Measurements from ENCODE around the gene SEMA3D.

The SEMA3D gene

GRCh38 chr7:85119934-85120333, 66.9 kb downstream of the SEMA3D start:
- DNase-seq: no peak

GRCh38 chr7:85115862-85116261, 71.0 kb downstream of the SEMA3D start:
- no peak for DNase-seq

- DNase-seq: no peak
Observed at GRCh38 chr7:85115006-85115405, 71.8 kb downstream of the SEMA3D start.

GRCh38 chr7:85114342-85114741, 72.5 kb downstream of the SEMA3D start:
- DNase-seq: no peak

- no peak for DNase-seq
Observed at GRCh38 chr7:85111761-85112160, 75.1 kb downstream of the SEMA3D start.

- DNase-seq: no peak
Observed at GRCh38 chr7:85106719-85107118, 80.1 kb downstream of the SEMA3D start.

GRCh38 chr7:85104432-85105205, 82.2 kb downstream of the SEMA3D start:
- no peak for DNase-seq

GRCh38 chr7:85103962-85104361, 82.9 kb downstream of the SEMA3D start:
- no peak for DNase-seq

GRCh38 chr7:85103357-85103756, 83.5 kb downstream of the SEMA3D start:
- no peak for DNase-seq

GRCh38 chr7:85102813-85103350, 84.0 kb downstream of the SEMA3D start:
- no peak for DNase-seq

GRCh38 chr7:85101347-85101746, 85.5 kb downstream of the SEMA3D start:
- no peak for DNase-seq

- DNase-seq: no peak
Observed at GRCh38 chr7:85097844-85098243, 89.0 kb downstream of the SEMA3D start.

- no peak for DNase-seq
Observed at GRCh38 chr7:85095806-85096205, 91.0 kb downstream of the SEMA3D start.

- DNase-seq: no peak
Observed at GRCh38 chr7:85095366-85095765, 91.5 kb downstream of the SEMA3D start.

- no peak for DNase-seq
Observed at GRCh38 chr7:85094046-85094725, 92.7 kb downstream of the SEMA3D start.

GRCh38 chr7:85091565-85091928, 95.3 kb downstream of the SEMA3D start:
- no peak for DNase-seq

GRCh38 chr7:85090919-85091564, 95.8 kb downstream of the SEMA3D start:
- DNase-seq: no peak

GRCh38 chr7:85090143-85090542, 96.7 kb downstream of the SEMA3D start:
- DNase-seq: no peak

GRCh38 chr7:85081846-85082245, 105.0 kb downstream of the SEMA3D start:
- DNase-seq: no peak

- no peak for DNase-seq
Observed at GRCh38 chr7:85081392-85081791, 105.5 kb downstream of the SEMA3D start.

- no peak for DNase-seq
Observed at GRCh38 chr7:85079434-85079833, 107.4 kb downstream of the SEMA3D start.

- no peak for DNase-seq
Observed at GRCh38 chr7:85078181-85078580, 108.7 kb downstream of the SEMA3D start.

GRCh38 chr7:85075864-85076263, 111.0 kb downstream of the SEMA3D start:
- no peak for DNase-seq

- DNase-seq: no peak
Observed at GRCh38 chr7:85074992-85075391, 111.9 kb downstream of the SEMA3D start.
